Body of pancreas (tissue), 4 donors: ENCODE data around the gene GDPGP1.

Source experiments
- CTCF ChIP-seq, 7 experiments: fragments of 450-650 bp in 4 of 7; fragments of 200-600 bp in 3 of 7; sonication (generic) in 3 of 7; IDR thresholded peaks; one replicate each; pipeline ENCODE4 v1.5.1; 2016 to 2019; ENCODE audit warnings: antibody characterized with exemption in 7 of 7
- POLR2A ChIP-seq, 3 donors: fragments of 450-650 bp; IDR thresholded peaks; one replicate each; pipeline ENCODE4 v1.6.1; 2016; ENCODE audit warnings: antibody characterized with exemption in 3 of 3, mild to moderate bottlenecking in 2 of 3

GRCh38 chr15:90190606-90191343 lies 43.2 kb upstream of the GDPGP1 start:
- no peak for TF ChIP-seq CTCF (IDR thresholded peaks at IDR 0.05)
- TF ChIP-seq POLR2A (IDR thresholded peaks at IDR 0.05) = no peak
